Panc1 (cell line): ENCODE data around the gene ZNF552. TPM values are rescaled to one million over a fixed set of nuclear protein-coding genes. Genes with fewer than 3 reads are reported as not detected.

ENCODE experiments used
- ATAC-seq: fragments of 200-7000 bp; cut with Tn5 transposase; 2 replicates; pipeline ENCODE4 v1.9.1; 2020; ENCODE audit warnings: mild to moderate bottlenecking, moderate library complexity
- BruUV-seq: library from RNA; stranded (reverse); fragments of 400-500 nt; replicated peaks from 2 replicates; lab custom pipeline; 2021; lab: Mats Ljungman, UMichigan
- CTCF ChIA-PET: fragments of 300-600 bp; sonication (Branson Sonifier 250); formaldehyde crosslinking; loops from one replicate; lab custom pipeline; 2022; ENCODE audit warnings: antibody characterized with exemption; lab: Charles Lee
- POLR2A ChIA-PET: fragments of 300-600 bp; sonication (Branson Sonifier 250); formaldehyde crosslinking; loops from one replicate; lab custom pipeline; 2022; ENCODE audit warnings: antibody characterized with exemption; lab: Charles Lee
- DNase-seq: peaks from one replicate; pipeline ENCODE4 v3.0.0-alpha.2; 2010; ENCODE audit warnings: low read depth, low spot score
- H3K27ac ChIP-seq: 2 replicates; pipeline ENCODE4 v1.5.1; 2011; ENCODE audit warnings: mild to moderate bottlenecking, low read length, inconsistent platforms
- H3K27me3 ChIP-seq: fragments of 200-500 bp; sonication (Bioruptor generic); 2 replicates; pipeline ENCODE4 v1.6.0; 2014; ENCODE audit warnings: low read length, inconsistent platforms; ENCODE audit not compliant: control insufficient read depth, insufficient read depth
- H3K36me3 ChIP-seq: fragments of 200-500 bp; sonication (Bioruptor generic); 2 replicates; pipeline ENCODE4 v1.5.1; 2014; ENCODE audit warnings: inconsistent platforms, mild to moderate bottlenecking, low read length, moderate library complexity; ENCODE audit not compliant: control insufficient read depth, insufficient read depth
- H3K4me1 ChIP-seq: 2 replicates; pipeline ENCODE4 v1.5.1; 2011; ENCODE audit warnings: inconsistent platforms, mild to moderate bottlenecking, low read length, moderate library complexity; ENCODE audit not compliant: control insufficient read depth, insufficient read depth
- H3K4me3 ChIP-seq, 2 experiments: 2 replicates each; pipeline ENCODE4 v1.5.1; 2011 to 2012; ENCODE audit warnings: low read depth in 2 of 2, low read length in 2 of 2, mild to moderate bottlenecking in 2 of 2, inconsistent platforms in 1 of 2, moderate library complexity in 1 of 2
- H3K9me3 ChIP-seq: fragments of 200-500 bp; sonication (Bioruptor generic); 2 replicates; pipeline ENCODE4 v1.5.1; 2014; ENCODE audit warnings: low read depth, mild to moderate bottlenecking, inconsistent platforms, low read length, moderate library complexity; ENCODE audit not compliant: control insufficient read depth, insufficient read depth
- CTCF ChIP-seq: fragments of 450-650 bp; IDR thresholded peaks from 2 replicates; pipeline ENCODE4 v1.5.1; 2017; ENCODE audit warnings: mild to moderate bottlenecking
- POLR2AphosphoS5 ChIP-seq: IDR thresholded peaks from 2 replicates; pipeline ENCODE4 v1.6.1; 2012; ENCODE audit warnings: mild to moderate bottlenecking, low read depth, low read length, moderate library complexity
- SIN3A ChIP-seq: IDR thresholded peaks from 2 replicates; pipeline ENCODE4 v1.6.1; 2012; ENCODE audit warnings: low read depth, mild to moderate bottlenecking, low read length, moderate library complexity, borderline replicate concordance; ENCODE audit not compliant: insufficient read depth
- TCF7L2 ChIP-seq: IDR thresholded peaks from 2 replicates; pipeline ENCODE4 v1.6.1; 2011; ENCODE audit warnings: mild to moderate bottlenecking, low read depth, low read length, inconsistent platforms
- in situ Hi-C: cut with HindIII; loops from 2 replicates; pipeline ENCODE4 v1.10.0; 2016; ENCODE audit warnings: low sequenced_read_pairs, low pct_unique_long_range_greater_than_20kb
- intact Hi-C: fragments of 100-400 bp; cut with micrococcal nuclease; formaldehyde crosslinking; loops from one replicate; pipeline ENCODE4 v1.10.0; 2022; ENCODE audit not compliant: unreplicated experiment
- total RNA-seq: library from RNA; stranded (reverse); gene quantifications from one replicate; pipeline ENCODE4 v1.2.1, GENCODE V29; 2021; ENCODE audit not compliant: unreplicated experiment
- TF ChIP-seq, protein P1 (sequence below), 2 experiments: IDR thresholded peaks; 2 replicates each; pipeline ENCODE4 v1.6.1; 2011 to 2012; ENCODE audit warnings: low read depth in 2 of 2, control low read depth in 1 of 2, low read length in 1 of 2, mild to moderate bottlenecking in 1 of 2, moderate library complexity in 1 of 2; ENCODE audit not compliant: insufficient read depth in 1 of 2

The ZNF552 gene
- total RNA-seq, 1 experiment from 2014 or later, result 7.5 TPM

DNA sequence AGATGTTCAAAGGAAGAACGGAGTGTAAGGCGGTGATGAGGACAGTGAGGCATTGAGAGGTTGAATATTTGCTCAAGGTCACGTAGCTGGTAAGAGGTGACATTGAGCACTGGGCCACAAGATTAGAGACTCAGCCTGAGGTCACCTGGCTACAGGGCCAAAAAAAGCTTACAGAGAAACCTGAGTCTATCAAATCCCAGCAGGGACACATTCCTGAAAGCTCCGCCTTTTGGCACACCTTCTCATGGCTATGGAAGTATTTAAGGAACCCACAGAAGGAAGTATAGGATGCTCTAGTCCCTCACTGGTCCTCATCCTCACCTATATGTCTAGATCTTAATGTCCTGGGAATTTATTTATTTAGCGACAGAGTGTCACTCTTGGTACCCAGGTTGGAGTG, 27.8 kb downstream of the ZNF552 start:
- H3K9me3 ChIP-seq, result peaks cover 23% of the 10 kb centered on the region; the same call in 1 of the 2 replicates
- TF ChIP-seq CTCF (no peak), SIN3A (no peak), TCF7L2 (no peak), POLR2AphosphoS5 (no peak)
- TF ChIP-seq, protein P1, sequence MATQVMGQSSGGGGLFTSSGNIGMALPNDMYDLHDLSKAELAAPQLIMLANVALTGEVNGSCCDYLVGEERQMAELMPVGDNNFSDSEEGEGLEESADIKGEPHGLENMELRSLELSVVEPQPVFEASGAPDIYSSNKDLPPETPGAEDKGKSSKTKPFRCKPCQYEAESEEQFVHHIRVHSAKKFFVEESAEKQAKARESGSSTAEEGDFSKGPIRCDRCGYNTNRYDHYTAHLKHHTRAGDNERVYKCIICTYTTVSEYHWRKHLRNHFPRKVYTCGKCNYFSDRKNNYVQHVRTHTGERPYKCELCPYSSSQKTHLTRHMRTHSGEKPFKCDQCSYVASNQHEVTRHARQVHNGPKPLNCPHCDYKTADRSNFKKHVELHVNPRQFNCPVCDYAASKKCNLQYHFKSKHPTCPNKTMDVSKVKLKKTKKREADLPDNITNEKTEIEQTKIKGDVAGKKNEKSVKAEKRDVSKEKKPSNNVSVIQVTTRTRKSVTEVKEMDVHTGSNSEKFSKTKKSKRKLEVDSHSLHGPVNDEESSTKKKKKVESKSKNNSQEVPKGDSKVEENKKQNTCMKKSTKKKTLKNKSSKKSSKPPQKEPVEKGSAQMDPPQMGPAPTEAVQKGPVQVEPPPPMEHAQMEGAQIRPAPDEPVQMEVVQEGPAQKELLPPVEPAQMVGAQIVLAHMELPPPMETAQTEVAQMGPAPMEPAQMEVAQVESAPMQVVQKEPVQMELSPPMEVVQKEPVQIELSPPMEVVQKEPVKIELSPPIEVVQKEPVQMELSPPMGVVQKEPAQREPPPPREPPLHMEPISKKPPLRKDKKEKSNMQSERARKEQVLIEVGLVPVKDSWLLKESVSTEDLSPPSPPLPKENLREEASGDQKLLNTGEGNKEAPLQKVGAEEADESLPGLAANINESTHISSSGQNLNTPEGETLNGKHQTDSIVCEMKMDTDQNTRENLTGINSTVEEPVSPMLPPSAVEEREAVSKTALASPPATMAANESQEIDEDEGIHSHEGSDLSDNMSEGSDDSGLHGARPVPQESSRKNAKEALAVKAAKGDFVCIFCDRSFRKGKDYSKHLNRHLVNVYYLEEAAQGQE (IDR thresholded peaks at IDR 0.05; ENCODE audit: insufficient read depth in 1 of 2, low read depth in 2 of 2, low read length in 1 of 2), result no peak
- no peak overlapping the region for H3K27ac ChIP-seq
- ChIA-PET CTCF (no interaction called here), POLR2A (no interaction called here)
- in situ Hi-C loops, result no loop called here
- no peaks in the 10 kb centered on the region for H3K4me1 ChIP-seq
- ATAC-seq (no peak), DNase-seq (no peak)
- no peaks in the 10 kb centered on the region for H3K27me3 ChIP-seq
- BruUV-seq, result no TSS peak
- intact Hi-C loops, result no loop called here
- no peak overlapping the region for H3K4me3 ChIP-seq
- H3K36me3 ChIP-seq, result no peaks in the 10 kb centered on the region

DNA sequence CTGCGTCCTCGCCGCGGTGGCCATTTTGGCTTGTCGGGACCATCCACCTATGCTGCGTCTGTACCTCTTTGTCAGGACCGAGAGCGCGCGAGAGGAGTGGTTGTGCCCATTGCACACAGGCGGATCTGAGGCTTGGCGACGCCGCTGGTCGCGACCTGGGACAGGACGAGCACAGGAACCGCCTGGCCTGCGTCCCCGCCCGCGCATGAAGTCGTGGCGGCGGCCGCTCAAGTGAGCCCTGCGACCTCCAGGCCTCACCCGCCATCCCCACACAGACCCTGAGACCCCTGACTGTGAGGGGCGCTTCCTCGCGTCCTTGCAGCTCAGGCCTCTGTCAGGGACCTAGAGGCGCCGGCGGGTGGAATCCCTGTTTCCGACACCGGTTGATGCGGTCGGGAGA, 28.4 kb downstream of the ZNF552 start:
- peaks cover 29% of the 10 kb centered on the region; the same call in 1 of the 2 replicates for H3K9me3 ChIP-seq
- H3K36me3 ChIP-seq, result no peaks in the 10 kb centered on the region
- no peak overlapping the region for H3K4me3 ChIP-seq
- ChIA-PET POLR2A (no interaction called here), CTCF (no interaction called here)
- in situ Hi-C loops, result no loop called here
- no peak for ATAC-seq
- DNase-seq, result no peak
- no peak overlapping the region for H3K27ac ChIP-seq
- no peak for TF ChIP-seq SIN3A
- TF ChIP-seq, protein P1 (IDR thresholded peaks at IDR 0.05; ENCODE audit: insufficient read depth in 1 of 2, low read depth in 2 of 2, low read length in 1 of 2), result no peak
- TF ChIP-seq TCF7L2, result no peak
- intact Hi-C loops, result no loop called here
- H3K4me1 ChIP-seq, result no peaks in the 10 kb centered on the region
- H3K27me3 ChIP-seq, result no peaks in the 10 kb centered on the region
- BruUV-seq, result no TSS peak
